HepG2 (cell line): ENCODE measurements around the gene PSPH. TPM values are rescaled to one million over a fixed set of nuclear protein-coding genes. Genes with fewer than 3 reads are reported as not detected.

Source experiments
- ADNP ChIP-seq: sonication (generic); formaldehyde crosslinking; IDR thresholded peaks from 2 replicates; pipeline ENCODE4 v1.4.0; 2020; ENCODE audit warnings: missing genetic modification reagents
- ARNT ChIP-seq: fragments of 450-650 bp; IDR thresholded peaks from 2 replicates; pipeline ENCODE4 v1.6.1; 2017
- ESRRA ChIP-seq: sonication (generic); formaldehyde crosslinking; IDR thresholded peaks from 2 replicates; pipeline ENCODE4 v1.5.1; 2020; ENCODE audit warnings: mild to moderate bottlenecking, low read depth, missing genetic modification reagents
- FOXO4 ChIP-seq: sonication (generic); formaldehyde crosslinking; conservative IDR thresholded peaks from 2 replicates; pipeline ENCODE4 v1.8.1; 2023; ENCODE audit warnings: missing genetic modification reagents
- KLF6 ChIP-seq: IDR thresholded peaks from 2 replicates; pipeline ENCODE4 v1.8.0; 2016; ENCODE audit warnings: missing biosample characterization, missing genetic modification reagents
- NR2F6 ChIP-seq, 2 experiments: IDR thresholded peaks; 2 replicates each; pipeline ENCODE4 v1.6.1; 2016; ENCODE audit warnings: antibody characterized with exemption in 1 of 2, mild to moderate bottlenecking in 1 of 2
- PPARG ChIP-seq: conservative IDR thresholded peaks from 2 replicates; pipeline ENCODE4 v1.6.1; 2016; ENCODE audit warnings: missing biosample characterization, missing genetic modification reagents
- RAD21 ChIP-seq: fragments of 450-650 bp; formaldehyde crosslinking; IDR thresholded peaks from 2 replicates; pipeline ENCODE4 v1.5.0; 2020; ENCODE audit warnings: mild to moderate bottlenecking
- RCOR2 ChIP-seq: IDR thresholded peaks from 2 replicates; pipeline ENCODE4 v1.6.1; 2016; ENCODE audit warnings: missing biosample characterization, missing genetic modification reagents
- REST ChIP-seq, 2 experiments: IDR thresholded peaks; 2 replicates each; pipeline ENCODE4 v1.6.1; 2011 to 2012; ENCODE audit warnings: low read length in 2 of 2, borderline replicate concordance in 1 of 2, low read depth in 1 of 2, mild to moderate bottlenecking in 1 of 2, moderate library complexity in 1 of 2
- U2AF2 ChIP-seq: fragments of 200-400 bp; formaldehyde crosslinking; IDR thresholded peaks from 2 replicates; pipeline ENCODE4 v1.6.1; 2017; ENCODE audit warnings: low read depth, mild to moderate bottlenecking, low read length
- ZBTB8A ChIP-seq: sonication (generic); formaldehyde crosslinking; IDR thresholded peaks from 2 replicates; pipeline ENCODE4 v1.4.0; 2020; ENCODE audit warnings: mild to moderate bottlenecking, low read depth, missing genetic modification reagents, borderline replicate concordance
- ZFP1 ChIP-seq: IDR thresholded peaks from 2 replicates; pipeline ENCODE4 v1.6.1; 2016
- ZFP62 ChIP-seq: sonication (generic); formaldehyde crosslinking; IDR thresholded peaks from 2 replicates; pipeline ENCODE4 v1.4.0; 2020; ENCODE audit warnings: missing genetic modification reagents
- ZNF12 ChIP-seq: sonication (generic); formaldehyde crosslinking; IDR thresholded peaks from 2 replicates; pipeline ENCODE4 v1.5.0; 2020; ENCODE audit warnings: missing genetic modification reagents
- ZNF235 ChIP-seq: sonication (generic); formaldehyde crosslinking; IDR thresholded peaks from 2 replicates; pipeline ENCODE4 v1.8.1; 2023; ENCODE audit warnings: mild to moderate bottlenecking, missing genetic modification reagents, borderline replicate concordance
- ZNF281 ChIP-seq: sonication (generic); formaldehyde crosslinking; IDR thresholded peaks from 2 replicates; pipeline ENCODE4 v1.4.0; 2020; ENCODE audit warnings: missing genetic modification reagents, borderline replicate concordance
- ZNF350 ChIP-seq: sonication (generic); formaldehyde crosslinking; IDR thresholded peaks from 2 replicates; pipeline ENCODE4 v1.4.0; 2020; ENCODE audit warnings: mild to moderate bottlenecking, low read depth, missing genetic modification reagents, borderline replicate concordance
- ZNF703 ChIP-seq: sonication (generic); formaldehyde crosslinking; IDR thresholded peaks from 2 replicates; pipeline ENCODE4 v1.5.1; 2020; ENCODE audit warnings: missing genetic modification reagents, mild to moderate bottlenecking, moderate library complexity, borderline replicate concordance
- ZNF747 ChIP-seq: sonication (generic); formaldehyde crosslinking; IDR thresholded peaks from 2 replicates; pipeline ENCODE4 v1.8.1; 2023; ENCODE audit warnings: missing genetic modification reagents, mild to moderate bottlenecking, borderline replicate concordance
- ZNF775 ChIP-seq: sonication (generic); formaldehyde crosslinking; IDR thresholded peaks from 2 replicates; pipeline ENCODE4 v1.4.0; 2020; ENCODE audit warnings: missing genetic modification reagents, mild to moderate bottlenecking, moderate library complexity, borderline replicate concordance
- ZNF878 ChIP-seq: sonication (generic); formaldehyde crosslinking; IDR thresholded peaks from 2 replicates; pipeline ENCODE4 v1.8.1; 2023; ENCODE audit warnings: mild to moderate bottlenecking, missing genetic modification reagents, moderate library complexity
- polyA plus RNA-seq, 8 experiments: library from polyadenylated mRNA; depleted of rRNA in 3 of 8; stranded (reverse) in 7 of 8; unstranded in 1 of 8; fragments of >200 nt; fragmentation: Illumina TruSeq in 4 of 8; extraction: Trizol in 4 of 8; gene quantifications; 2 replicates each; pipeline versions ENCODE4 v1.2.1 to v1.2.3, GENCODE V29; 2011 to 2016; ENCODE audit warnings: low read depth in 4 of 8, missing spikeins in 1 of 8, mixed read lengths in 1 of 8; ENCODE audit not compliant: insufficient read depth in 1 of 8
- total RNA-seq, 5 experiments: library from RNA; depleted of rRNA; stranded (reverse); fragments of >200 nt; fragmentation: Illumina TruSeq; extraction: Trizol; gene quantifications; 2 replicates each; pipeline ENCODE4 v1.2.3, GENCODE V29; 2016; ENCODE audit warnings: low read depth in 1 of 5

The PSPH gene
- total and polyA plus RNA-seq, 2 of the 13 experiments (the other 11 are each of a cell fraction or from before 2014, with no cell fraction given): 85.5 to 124 TPM

- peak; percentile 78 for TF ChIP-seq ZNF350 (CRISPR knock-in tag)
- TF ChIP-seq ZFP62 (CRISPR knock-in tag): no peak
- TF ChIP-seq ZNF703 (CRISPR knock-in tag): no peak
- peak; percentile 72 for TF ChIP-seq ZNF878 (CRISPR knock-in tag)
- no peak; the same call in 1 of the 2 replicates for TF ChIP-seq ADNP (CRISPR knock-in tag)
- peak; percentile 40; the same call in 1 of the 2 replicates for TF ChIP-seq ESRRA (CRISPR knock-in tag)
- no peak for TF ChIP-seq ZNF235 (CRISPR knock-in tag)
- TF ChIP-seq RCOR2 (CRISPR knock-in tag): no peak
- no peak for TF ChIP-seq PPARG
- TF ChIP-seq ZBTB8A (CRISPR knock-in tag): no peak
- 0 out of 2 replicates have a peak, but pooled peaks have one; percentile 23 for TF ChIP-seq ZNF12 (CRISPR knock-in tag)
- TF ChIP-seq U2AF2: no peak
- TF ChIP-seq NR2F6 (IDR thresholded peaks at IDR 0.05): no peak
- peak; percentile 41; the same call in 1 of the 2 replicates for TF ChIP-seq NR2F6 (CRISPR knock-in tag; IDR thresholded peaks at IDR 0.05)
- peak; percentile 69 for TF ChIP-seq RAD21
- TF ChIP-seq ZFP1 (CRISPR knock-in tag): peak; percentile 17; the same call in 1 of the 2 replicates
- TF ChIP-seq FOXO4: no peak
- TF ChIP-seq REST (IDR thresholded peaks at IDR 0.05; ENCODE audit: borderline replicate concordance in 1 of 2, low read depth in 1 of 2, low read length in 2 of 2): no peak
- 0 out of 2 replicates have a peak, but pooled peaks have one; percentile 33 for TF ChIP-seq ZNF281 (CRISPR knock-in tag)
- TF ChIP-seq ZNF775: no peak
- 0 out of 2 replicates have a peak, but pooled peaks have one; percentile 41 for TF ChIP-seq KLF6
- no peak for TF ChIP-seq ARNT
- TF ChIP-seq ZNF747 (CRISPR knock-in tag): peak; percentile 76; the same call in 1 of the 2 replicates
Observed at GRCh38 chr7:56063882-56064625, 12.8 kb upstream of the PSPH start, which contains the start of gene SUMF2 (continued).
